GM21576 (cell line): ENCODE measurements around the gene KDELR1.

Experiments used
- ATAC-seq: cut with Tn5 transposase; IDR thresholded peaks from one replicate; pipeline ENCODE4 v1.9.1; 2021; ENCODE audit warnings: mild to moderate bottlenecking, moderate library complexity; ENCODE audit not compliant: unreplicated experiment

The KDELR1 gene

GRCh38 chr19:48391100-48392005, at the start of gene KDELR1:
KDELR1 (minus strand) TSS chr19:48391551; CDS start chr19:48391358, 193 bp downstream.
- peak; percentile 69 for ATAC-seq

DNA sequence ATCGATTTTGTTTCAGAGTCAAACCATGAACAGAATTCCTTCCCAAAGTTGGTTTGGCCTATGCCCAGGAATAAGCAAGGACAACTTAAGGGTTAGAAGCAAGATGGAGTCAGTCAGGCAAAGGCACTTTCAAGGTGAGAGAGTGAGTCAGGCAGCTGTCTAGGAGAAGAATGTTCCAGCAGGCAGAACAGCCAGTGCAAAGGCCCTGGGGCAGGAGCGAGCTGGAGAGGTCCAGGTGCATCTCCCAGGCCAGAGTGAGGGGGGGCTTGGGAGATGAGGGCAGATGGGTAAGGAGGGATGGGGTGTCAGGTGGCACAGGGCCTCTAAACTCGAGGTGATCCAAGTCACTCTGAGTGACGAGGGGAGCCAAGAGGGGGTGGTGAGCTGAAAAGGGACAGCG, 45.2 kb upstream of the KDELR1 start:
- ATAC-seq, result no peak

GRCh38 chr19:48433337-48433736, 42.0 kb upstream of the KDELR1 start:
- ATAC-seq, result no peak

GRCh38 chr19:48428670-48429069, 37.3 kb upstream of the KDELR1 start:
- no peak for ATAC-seq

- no peak for ATAC-seq
These were observed 33.4 kb upstream of the KDELR1 start for GRCh38 chr19:48424694-48425219.

DNA sequence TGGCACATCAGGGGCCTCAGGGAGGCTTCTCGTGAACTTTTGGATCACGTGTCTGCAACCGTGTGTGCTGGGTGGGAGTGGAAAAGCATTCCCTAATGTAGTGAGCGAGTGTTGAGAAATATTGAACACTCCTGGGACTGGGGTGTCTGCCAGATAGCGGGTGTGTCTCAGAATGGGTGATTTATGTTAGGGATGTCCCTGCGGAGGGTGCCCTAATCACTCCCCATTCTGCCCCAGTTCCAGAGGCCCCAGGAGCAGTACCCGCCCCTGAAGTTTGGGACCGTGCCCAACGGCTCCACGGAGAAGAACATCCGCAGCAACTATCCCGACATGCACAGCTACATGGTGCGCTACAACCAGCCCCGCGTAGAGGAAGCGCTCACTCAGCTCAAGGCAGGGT, 30.2 kb upstream of the KDELR1 start:
- ATAC-seq, result no peak

DNA sequence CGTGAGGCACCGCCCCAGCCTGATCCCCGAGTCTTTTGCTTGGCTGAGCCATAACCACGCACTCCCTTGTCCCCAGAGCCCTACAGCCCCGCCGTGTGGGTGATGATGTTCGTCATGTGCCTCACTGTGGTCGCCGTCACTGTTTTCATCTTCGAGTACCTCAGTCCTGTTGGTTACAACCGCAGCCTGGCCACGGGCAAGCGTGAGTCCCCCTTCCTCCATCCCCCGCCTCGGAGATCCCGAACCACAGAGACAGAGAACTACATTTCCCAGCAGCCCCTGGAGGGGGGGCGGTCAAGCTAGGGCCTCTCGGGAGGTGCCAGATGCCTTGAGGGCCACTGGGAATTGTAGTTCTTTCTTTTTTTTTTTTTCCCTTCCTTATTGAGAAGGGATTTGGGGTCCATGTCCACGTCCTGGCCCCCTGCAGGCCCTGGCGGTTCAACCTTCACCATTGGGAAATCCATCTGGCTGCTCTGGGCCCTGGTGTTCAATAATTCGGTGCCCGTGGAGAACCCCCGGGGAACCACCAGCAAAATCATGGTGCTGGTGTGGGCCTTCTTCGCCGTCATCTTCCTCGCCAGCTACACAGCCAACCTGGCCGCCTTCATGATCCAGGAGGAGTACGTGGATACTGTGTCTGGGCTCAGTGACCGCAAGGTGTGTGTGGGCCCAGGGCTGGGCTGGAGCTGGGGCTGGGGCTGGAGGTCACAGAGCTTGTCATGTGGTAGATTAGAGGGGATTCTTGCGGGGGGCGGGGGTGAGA, 28.0 kb upstream of the KDELR1 start:
- ATAC-seq, result peak; percentile 67

GRCh38 chr19:48418317-48419064, 27.1 kb upstream of the KDELR1 start:
- ATAC-seq, result no peak

- ATAC-seq, result no peak
These were observed 26.1 kb upstream of the KDELR1 start for GRCh38 chr19:48417421-48417820.

DNA sequence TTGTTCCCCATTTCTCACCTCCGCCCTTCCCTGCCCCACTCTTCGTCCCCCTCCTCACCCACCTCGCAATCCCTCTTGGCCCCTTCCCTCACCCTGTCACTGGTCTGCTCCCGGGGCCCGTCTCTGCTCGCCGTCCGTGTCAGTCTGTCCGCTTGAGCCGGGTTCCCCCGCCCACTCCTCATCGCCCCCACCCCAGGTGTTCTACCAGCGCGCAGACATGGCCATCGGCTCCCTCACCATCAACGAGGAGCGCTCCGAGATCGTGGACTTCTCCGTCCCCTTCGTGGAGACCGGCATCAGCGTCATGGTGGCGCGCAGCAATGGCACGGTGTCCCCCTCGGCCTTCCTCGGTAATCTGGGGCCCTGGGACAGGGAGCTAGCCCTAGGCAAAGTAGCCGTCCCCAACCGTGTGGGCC, 24.5 kb upstream of the KDELR1 start:
- ATAC-seq, result no peak

GRCh38 chr19:48415395-48415794, 24.0 kb upstream of the KDELR1 start:
- no peak for ATAC-seq

GRCh38 chr19:48413879-48414587, 22.7 kb upstream of the KDELR1 start:
- ATAC-seq, result no peak

- no peak for ATAC-seq
These were observed 14.5 kb upstream of the KDELR1 start for GRCh38 chr19:48405850-48406249.

DNA sequence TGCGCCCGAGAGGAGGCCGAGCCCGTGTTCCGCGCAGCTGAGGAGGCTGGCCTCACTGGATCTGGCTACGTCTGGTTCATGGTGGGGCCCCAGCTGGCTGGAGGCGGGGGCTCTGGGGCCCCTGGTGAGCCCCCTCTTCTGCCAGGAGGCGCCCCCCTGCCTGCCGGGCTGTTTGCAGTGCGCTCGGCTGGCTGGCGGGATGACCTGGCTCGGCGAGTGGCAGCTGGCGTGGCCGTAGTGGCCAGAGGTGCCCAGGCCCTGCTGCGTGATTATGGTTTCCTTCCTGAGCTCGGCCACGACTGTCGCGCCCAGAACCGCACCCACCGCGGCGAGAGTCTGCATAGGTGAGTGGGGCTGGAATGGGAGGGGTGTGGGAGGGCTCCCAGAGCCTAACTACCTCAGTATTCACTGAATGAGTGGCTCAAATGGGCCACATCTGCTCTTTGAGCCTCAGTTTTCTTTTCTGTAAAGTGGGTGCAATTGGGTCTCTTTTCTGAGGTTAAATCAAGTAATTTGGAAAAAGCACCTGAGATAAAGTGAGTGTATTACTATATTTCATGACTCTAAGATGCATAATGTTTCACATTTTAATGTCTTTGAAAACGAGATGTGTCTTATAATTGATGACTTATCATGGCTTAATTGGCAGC, 13.8 kb upstream of the KDELR1 start:
- no peak for ATAC-seq

DNA sequence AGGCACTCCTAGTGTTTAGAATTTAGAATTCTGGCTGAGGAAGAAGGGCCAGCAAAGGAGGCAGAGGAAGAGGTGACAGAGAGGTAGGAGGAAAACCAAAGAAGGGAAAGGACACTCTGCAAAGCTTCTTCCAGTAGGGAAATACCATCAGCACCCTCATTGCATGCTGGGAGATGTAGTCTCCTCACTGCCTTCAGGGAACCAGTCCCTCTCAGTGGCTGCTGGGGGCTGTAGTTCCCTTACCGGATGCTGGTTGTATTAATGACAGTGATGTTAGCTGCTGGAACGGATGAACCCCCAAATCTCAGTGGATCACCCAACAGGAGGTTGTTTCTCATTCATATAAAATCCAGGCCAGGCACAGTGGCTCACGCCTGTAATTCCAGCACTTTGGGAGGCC, 12.3 kb upstream of the KDELR1 start:
- ATAC-seq, result peak; percentile 56

DNA sequence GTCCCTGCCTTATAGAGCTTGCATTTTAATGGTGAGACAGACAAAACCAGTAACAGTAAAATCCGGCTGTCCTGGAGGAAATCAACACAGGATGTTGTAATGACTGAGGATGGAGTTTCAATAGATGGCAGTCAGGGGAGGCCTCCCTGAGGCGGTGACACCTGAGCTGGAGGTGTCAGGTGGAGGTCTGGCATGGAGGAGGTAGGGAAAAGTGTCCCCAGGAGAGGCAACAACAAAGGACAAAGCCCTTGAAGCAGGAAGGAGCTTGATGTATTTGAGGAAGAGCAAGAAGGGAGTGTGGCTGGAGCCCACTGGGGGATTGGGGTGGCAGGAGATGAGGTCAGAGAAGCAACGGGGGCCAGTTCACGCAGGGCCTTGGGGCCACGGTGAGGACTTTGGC, 9.9 kb upstream of the KDELR1 start:
- no peak for ATAC-seq

DNA sequence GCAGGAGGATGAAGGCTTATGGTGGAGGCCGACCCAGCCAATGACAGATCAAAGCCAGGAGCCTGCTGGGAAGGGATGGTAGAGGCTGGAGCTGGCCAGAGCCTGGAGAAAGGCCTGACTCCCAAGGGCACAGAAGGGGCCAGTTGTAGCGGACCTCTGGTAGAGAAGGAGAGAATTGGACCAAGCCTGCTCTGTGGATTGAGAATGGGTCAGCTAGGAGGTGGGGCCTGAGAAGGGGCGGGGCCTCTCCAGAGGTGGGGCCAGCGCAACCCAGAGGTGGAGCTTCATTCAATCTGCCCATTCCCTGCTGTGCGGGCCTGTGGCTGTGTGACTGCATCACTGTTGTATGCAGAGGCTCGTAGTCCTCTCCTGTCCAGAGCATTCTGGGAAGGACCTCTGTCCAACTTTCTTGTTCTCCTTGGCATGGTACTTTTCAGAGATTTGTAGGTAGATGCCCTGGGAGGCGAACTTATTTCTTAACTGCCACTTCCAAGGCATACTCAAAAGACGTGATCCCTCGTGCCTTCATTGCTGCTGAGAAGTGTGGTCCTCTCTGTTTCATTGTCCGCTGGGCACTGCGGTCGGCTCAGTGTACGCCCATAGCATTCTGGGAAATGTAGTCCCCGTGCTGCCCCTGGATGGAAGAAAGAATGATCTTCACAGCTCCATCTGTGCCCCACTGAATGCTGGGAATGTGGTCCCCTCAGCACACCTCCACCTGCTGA, 8.8 kb upstream of the KDELR1 start:
- ATAC-seq, result no peak

GRCh38 chr19:48398375-48399235, 7.3 kb upstream of the KDELR1 start:
- ATAC-seq, result peak; percentile 52

- ATAC-seq, result no peak
These were observed 6.7 kb upstream of the KDELR1 start for GRCh38 chr19:48398102-48398374.
